ENCODE data around the gene TIAM1.

The TIAM1 gene

DNA sequence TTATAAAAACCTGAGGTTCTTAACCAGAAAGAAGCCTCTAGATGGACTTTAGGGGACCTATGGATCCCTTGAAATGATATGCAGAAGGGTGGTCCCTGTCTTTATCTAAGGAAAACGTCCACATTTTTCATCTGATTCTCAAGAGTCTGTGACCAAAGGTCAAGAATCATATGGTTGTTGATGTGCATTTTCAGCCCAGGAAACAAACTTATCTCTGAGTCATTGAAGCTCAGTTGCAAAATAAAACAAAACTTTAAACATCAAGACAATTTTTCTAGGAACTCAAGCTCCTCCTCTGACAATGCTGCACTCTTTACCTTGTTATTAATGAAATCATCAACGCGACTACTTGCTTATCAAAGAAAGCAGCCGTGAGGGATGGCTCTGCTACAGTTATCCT lies 83.3 kb downstream of the TIAM1 start:
- TF ChIP-seq, protein P1, sequence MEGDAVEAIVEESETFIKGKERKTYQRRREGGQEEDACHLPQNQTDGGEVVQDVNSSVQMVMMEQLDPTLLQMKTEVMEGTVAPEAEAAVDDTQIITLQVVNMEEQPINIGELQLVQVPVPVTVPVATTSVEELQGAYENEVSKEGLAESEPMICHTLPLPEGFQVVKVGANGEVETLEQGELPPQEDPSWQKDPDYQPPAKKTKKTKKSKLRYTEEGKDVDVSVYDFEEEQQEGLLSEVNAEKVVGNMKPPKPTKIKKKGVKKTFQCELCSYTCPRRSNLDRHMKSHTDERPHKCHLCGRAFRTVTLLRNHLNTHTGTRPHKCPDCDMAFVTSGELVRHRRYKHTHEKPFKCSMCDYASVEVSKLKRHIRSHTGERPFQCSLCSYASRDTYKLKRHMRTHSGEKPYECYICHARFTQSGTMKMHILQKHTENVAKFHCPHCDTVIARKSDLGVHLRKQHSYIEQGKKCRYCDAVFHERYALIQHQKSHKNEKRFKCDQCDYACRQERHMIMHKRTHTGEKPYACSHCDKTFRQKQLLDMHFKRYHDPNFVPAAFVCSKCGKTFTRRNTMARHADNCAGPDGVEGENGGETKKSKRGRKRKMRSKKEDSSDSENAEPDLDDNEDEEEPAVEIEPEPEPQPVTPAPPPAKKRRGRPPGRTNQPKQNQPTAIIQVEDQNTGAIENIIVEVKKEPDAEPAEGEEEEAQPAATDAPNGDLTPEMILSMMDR (IDR thresholded peaks at IDR 0.05) = no peak

- TF ChIP-seq, protein P1 (IDR thresholded peaks at IDR 0.05) = no peak
Measured at GRCh38 chr21:31258073-31258472, 86.0 kb downstream of the TIAM1 start.

DNA sequence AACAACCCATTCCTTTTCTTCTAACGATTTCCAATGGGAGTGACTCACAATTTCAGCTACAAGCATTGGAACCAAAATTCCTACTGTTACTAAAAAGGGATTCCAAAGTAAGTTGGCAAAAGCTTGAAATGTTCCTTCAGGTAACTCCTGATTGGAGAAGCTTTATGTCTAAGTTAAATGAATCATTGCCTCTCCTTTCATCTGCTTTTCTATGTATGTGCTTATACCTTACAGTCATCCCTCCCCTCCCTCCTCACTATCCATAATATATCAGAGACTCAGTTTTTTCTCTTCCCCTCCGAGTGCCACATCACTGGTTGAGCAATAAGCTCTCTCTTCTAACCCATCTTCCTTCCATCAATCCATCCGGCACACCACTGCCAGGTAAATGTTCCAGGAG lies 86.8 kb downstream of the TIAM1 start:
- TF ChIP-seq, protein P1 (IDR thresholded peaks at IDR 0.05) = no peak

DNA sequence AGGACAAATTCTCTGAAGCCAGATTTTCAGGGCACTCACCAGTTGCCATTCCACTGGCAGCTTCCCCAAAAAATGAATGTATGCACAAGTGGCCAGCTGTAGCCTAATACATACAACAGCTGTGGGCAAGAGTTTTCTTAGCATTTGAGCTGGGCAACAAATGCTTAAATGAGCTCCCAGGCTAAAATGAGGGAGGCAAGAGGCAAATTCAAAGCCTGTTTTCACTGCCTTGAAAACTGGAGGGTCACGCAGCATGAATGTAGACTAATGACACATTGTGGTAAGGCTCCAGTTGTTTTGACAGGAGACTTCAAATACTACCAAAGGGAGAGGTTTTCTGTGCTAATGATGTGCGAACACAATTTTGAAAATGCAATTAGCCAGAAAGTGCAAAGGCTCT lies 88.2 kb downstream of the TIAM1 start:
- TF ChIP-seq, protein P1 (IDR thresholded peaks at IDR 0.05) = no peak

- TF ChIP-seq, protein P1 (IDR thresholded peaks at IDR 0.05) = no peak
Measured at GRCh38 chr21:31255036-31255435, 89.0 kb downstream of the TIAM1 start.

DNA sequence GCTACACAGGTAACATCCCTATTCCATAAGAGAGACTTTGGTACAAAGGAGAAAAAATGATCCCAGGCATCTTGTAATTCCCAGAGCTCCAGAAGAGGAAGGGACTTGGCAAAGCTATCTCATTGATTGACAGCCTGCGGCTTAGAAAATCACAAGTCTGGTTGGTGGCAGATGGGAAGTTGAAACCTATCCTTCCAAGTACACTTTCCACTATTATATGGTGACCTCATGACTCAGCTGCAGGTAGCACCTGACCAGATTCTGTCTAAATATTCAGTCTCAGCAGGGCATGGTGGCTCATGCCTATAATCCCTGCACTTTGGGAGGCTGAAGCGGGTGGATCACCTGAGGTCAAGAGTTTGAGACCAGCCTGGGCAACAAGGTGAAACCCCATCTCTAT lies 89.9 kb downstream of the TIAM1 start:
- TF ChIP-seq, protein P1 (IDR thresholded peaks at IDR 0.05) = no peak

GRCh38 chr21:31253684-31254083 lies 90.4 kb downstream of the TIAM1 start:
- TF ChIP-seq, protein P1 (IDR thresholded peaks at IDR 0.05) = no peak

- TF ChIP-seq, protein P1 (IDR thresholded peaks at IDR 0.05) = no peak
Measured at GRCh38 chr21:31252611-31253010, 91.5 kb downstream of the TIAM1 start.

All from LNCAP (cell line).